IPS-18a (cell line): ENCODE results near the gene ZNF678.
A peak's percentile ranks its signal among the peaks of the same experiment; 100 is the strongest.

Experiments used
- H3K27ac ChIP-seq: one replicate; pipeline ENCODE4 v1.5.1; 2013; ENCODE audit warnings: low read length
- H3K27me3 ChIP-seq: one replicate; pipeline ENCODE4 v1.6.1; 2013; ENCODE audit warnings: mild to moderate bottlenecking, low read length; ENCODE audit not compliant: control insufficient read depth, insufficient read depth
- H3K36me3 ChIP-seq: one replicate; pipeline ENCODE4 v1.6.1; 2013; ENCODE audit warnings: low read depth, low read length; ENCODE audit not compliant: control insufficient read depth
- H3K4me1 ChIP-seq: one replicate; pipeline ENCODE4 v1.6.1; 2013; ENCODE audit warnings: low read depth, low read length; ENCODE audit not compliant: control insufficient read depth
- H3K4me3 ChIP-seq: one replicate; pipeline ENCODE4 v1.5.1; 2013; ENCODE audit warnings: low read length
- H3K9ac ChIP-seq: one replicate; pipeline ENCODE4 v1.6.1; 2013; ENCODE audit warnings: mild to moderate bottlenecking, low read length, moderate library complexity
- H3K9me3 ChIP-seq: one replicate; pipeline ENCODE4 v1.6.1; 2013; ENCODE audit warnings: low read depth, low read length; ENCODE audit not compliant: control insufficient read depth

ZNF678 gene

GRCh38 chr1:227563324-227564201 is at the start of gene ZNF678:
Gene ZNF678, plus strand, starts transcription at chr1:227563556. Its CDS starts 87,436 bp downstream, at chr1:227650992.
- Histone ChIP-seq H3K4me3 (peak within 1 kb of the TSS; percentile 83), H3K4me1 (peaks cover 10% of the 10 kb centered on the region), H3K9me3 (no peaks in the 10 kb centered on the region), H3K27ac (peak within 1 kb of the TSS; percentile 62), H3K27me3 (no peaks in the 10 kb centered on the region), H3K36me3 (no peaks in the 10 kb centered on the region), H3K9ac (peak within 1 kb of the TSS; percentile 78)

GRCh38 chr1:227518876-227519275 is 44.5 kb upstream of the ZNF678 start:
- Histone ChIP-seq H3K4me1 (no peaks in the 10 kb centered on the region), H3K4me3 (no peak overlapping the region), H3K9ac (no peak overlapping the region), H3K36me3 (no peaks in the 10 kb centered on the region), H3K27ac (no peak overlapping the region), H3K9me3 (no peaks in the 10 kb centered on the region), H3K27me3 (no peaks in the 10 kb centered on the region)

GRCh38 chr1:227521782-227522181 is 41.6 kb upstream of the ZNF678 start:
- no peak overlapping the region for H3K4me3 ChIP-seq
- H3K36me3 ChIP-seq = no peaks in the 10 kb centered on the region
- H3K4me1 ChIP-seq = no peaks in the 10 kb centered on the region
- no peak overlapping the region for H3K27ac ChIP-seq
- H3K9me3 ChIP-seq = peaks cover 14% of the 10 kb centered on the region
- no peaks in the 10 kb centered on the region for H3K27me3 ChIP-seq
- no peak overlapping the region for H3K9ac ChIP-seq

GRCh38 chr1:227526524-227526923 is 36.8 kb upstream of the ZNF678 start:
- Histone ChIP-seq H3K4me1 (no peaks in the 10 kb centered on the region), H3K9me3 (peaks cover 40% of the 10 kb centered on the region), H3K27ac (no peak overlapping the region), H3K36me3 (no peaks in the 10 kb centered on the region), H3K4me3 (no peak overlapping the region), H3K27me3 (no peaks in the 10 kb centered on the region), H3K9ac (no peak overlapping the region)

GRCh38 chr1:227532019-227532619 is 31.2 kb upstream of the ZNF678 start:
- Histone ChIP-seq H3K9me3 (peaks cover 40% of the 10 kb centered on the region), H3K4me3 (no peak overlapping the region), H3K27me3 (no peaks in the 10 kb centered on the region), H3K27ac (no peak overlapping the region), H3K9ac (no peak overlapping the region), H3K36me3 (no peaks in the 10 kb centered on the region), H3K4me1 (no peaks in the 10 kb centered on the region)

- Histone ChIP-seq H3K27me3 (peaks cover 16% of the 10 kb centered on the region), H3K4me1 (no peaks in the 10 kb centered on the region), H3K4me3 (no peak overlapping the region), H3K36me3 (no peaks in the 10 kb centered on the region), H3K9ac (no peak overlapping the region), H3K27ac (no peak overlapping the region), H3K9me3 (no peaks in the 10 kb centered on the region)
Observed at GRCh38 chr1:227540170-227541098, 22.9 kb upstream of the ZNF678 start.

GRCh38 chr1:227541129-227541528 is 22.2 kb upstream of the ZNF678 start:
- H3K27ac ChIP-seq = no peak overlapping the region
- H3K4me1 ChIP-seq = no peaks in the 10 kb centered on the region
- H3K27me3 ChIP-seq = peaks cover 16% of the 10 kb centered on the region
- no peak overlapping the region for H3K9ac ChIP-seq
- no peaks in the 10 kb centered on the region for H3K9me3 ChIP-seq
- no peak overlapping the region for H3K4me3 ChIP-seq
- H3K36me3 ChIP-seq = no peaks in the 10 kb centered on the region

GRCh38 chr1:227541796-227542152 is 21.6 kb upstream of the ZNF678 start:
- H3K36me3 ChIP-seq = no peaks in the 10 kb centered on the region
- no peak overlapping the region for H3K9ac ChIP-seq
- no peak overlapping the region for H3K27ac ChIP-seq
- H3K4me1 ChIP-seq = no peaks in the 10 kb centered on the region
- H3K27me3 ChIP-seq = peaks cover 16% of the 10 kb centered on the region
- peak overlapping the region; percentile 50 for H3K4me3 ChIP-seq
- H3K9me3 ChIP-seq = no peaks in the 10 kb centered on the region

GRCh38 chr1:227542153-227543120 is 20.9 kb upstream of the ZNF678 start:
- H3K4me1 ChIP-seq = no peaks in the 10 kb centered on the region
- H3K9ac ChIP-seq = peak overlapping the region; percentile 40
- H3K27ac ChIP-seq = no peak overlapping the region
- H3K9me3 ChIP-seq = no peaks in the 10 kb centered on the region
- H3K4me3 ChIP-seq = peak overlapping the region; percentile 50
- no peaks in the 10 kb centered on the region for H3K36me3 ChIP-seq
- peaks cover 16% of the 10 kb centered on the region for H3K27me3 ChIP-seq

- H3K27ac ChIP-seq = no peak overlapping the region
- no peak overlapping the region for H3K9ac ChIP-seq
- H3K27me3 ChIP-seq = peaks cover 16% of the 10 kb centered on the region
- no peaks in the 10 kb centered on the region for H3K4me1 ChIP-seq
- H3K9me3 ChIP-seq = no peaks in the 10 kb centered on the region
- H3K4me3 ChIP-seq = no peak overlapping the region
- no peaks in the 10 kb centered on the region for H3K36me3 ChIP-seq
Observed at GRCh38 chr1:227543283-227544066, 19.9 kb upstream of the ZNF678 start.
